ENCODE results near the gene DPF3. TPM values are rescaled to one million over a fixed set of nuclear protein-coding genes. Genes with fewer than 3 reads are reported as not detected.
A peak's percentile ranks its signal among the peaks of the same experiment; 100 is the strongest.

The DPF3 gene
- polyA plus RNA-seq, 2 of the 4 experiments (the other 2 are of a cell fraction): 0.05 to 0.09 TPM

GRCh38 chr14:72591391-72591790 lies 302.5 kb downstream of the DPF3 start:
- Histone ChIP-seq H3K4me1 (0 out of 3 replicates have a peak, but pooled peaks cover 4% of the 10 kb centered on the region), H3K27ac (no peak overlapping the region), H3K9me3 (no peaks in the 10 kb centered on the region; the same call in 2 of the 3 replicates), H3K4me3 (no peak overlapping the region), H3K4me2 (no peak overlapping the region)
- POLR2A ChIA-PET: no interaction called here
- FAIRE-seq: no peak
- no peak for ATAC-seq
- no peak for TF ChIP-seq HDAC2 (IDR thresholded peaks at IDR 0.05)
- TF ChIP-seq JUNB (IDR thresholded peaks at IDR 0.05): no peak
- TF ChIP-seq NR3C1 (IDR thresholded peaks at IDR 0.05): no peak
- no peak for TF ChIP-seq CHD2 (IDR thresholded peaks at IDR 0.05; ENCODE audit: low read length, partially characterized antibody)
- TF ChIP-seq REST (IDR thresholded peaks at IDR 0.05): no peak
- no peak for TF ChIP-seq NPAS2 (CRISPR knock-in tag; IDR thresholded peaks at IDR 0.05; ENCODE audit: borderline replicate concordance)
- TF ChIP-seq, protein P1, sequence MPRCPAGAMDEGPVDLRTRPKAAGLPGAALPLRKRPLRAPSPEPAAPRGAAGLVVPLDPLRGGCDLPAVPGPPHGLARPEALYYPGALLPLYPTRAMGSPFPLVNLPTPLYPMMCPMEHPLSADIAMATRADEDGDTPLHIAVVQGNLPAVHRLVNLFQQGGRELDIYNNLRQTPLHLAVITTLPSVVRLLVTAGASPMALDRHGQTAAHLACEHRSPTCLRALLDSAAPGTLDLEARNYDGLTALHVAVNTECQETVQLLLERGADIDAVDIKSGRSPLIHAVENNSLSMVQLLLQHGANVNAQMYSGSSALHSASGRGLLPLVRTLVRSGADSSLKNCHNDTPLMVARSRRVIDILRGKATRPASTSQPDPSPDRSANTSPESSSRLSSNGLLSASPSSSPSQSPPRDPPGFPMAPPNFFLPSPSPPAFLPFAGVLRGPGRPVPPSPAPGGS (IDR thresholded peaks at IDR 0.05): no peak
- TF ChIP-seq ZSCAN20 (CRISPR knock-in tag; IDR thresholded peaks at IDR 0.05): no peak
- TF ChIP-seq, protein P2, sequence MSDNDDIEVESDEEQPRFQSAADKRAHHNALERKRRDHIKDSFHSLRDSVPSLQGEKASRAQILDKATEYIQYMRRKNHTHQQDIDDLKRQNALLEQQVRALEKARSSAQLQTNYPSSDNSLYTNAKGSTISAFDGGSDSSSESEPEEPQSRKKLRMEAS (IDR thresholded peaks at IDR 0.05): no peak
- TF ChIP-seq HOXA7 (CRISPR knock-in tag; IDR thresholded peaks at IDR 0.05): no peak
- TF ChIP-seq HEYL (CRISPR knock-in tag; IDR thresholded peaks at IDR 0.05): no peak
- TF ChIP-seq POLR2AphosphoS2 (conservative IDR thresholded peaks at IDR 0.05; ENCODE audit: low read length): no peak
- TF ChIP-seq SMC3 (IDR thresholded peaks at IDR 0.05): no peak
- TF ChIP-seq CBX8 (IDR thresholded peaks at IDR 0.05): no peak
- TF ChIP-seq SREBF2 (IDR thresholded peaks at IDR 0.05): no peak
- TF ChIP-seq EHF (CRISPR knock-in tag; IDR thresholded peaks at IDR 0.05): no peak
- TF ChIP-seq ZFP36 (IDR thresholded peaks at IDR 0.05; ENCODE audit: borderline replicate concordance, partially characterized antibody): no peak
- TF ChIP-seq ZC3H11A (IDR thresholded peaks at IDR 0.05): no peak
- no peak for TF ChIP-seq FOSL2 (IDR thresholded peaks at IDR 0.05)
- no peak for TF ChIP-seq FOSL2 (CRISPR knock-in tag; IDR thresholded peaks at IDR 0.05)
- CTCF ChIA-PET: no interaction called here
- no peak for DNase-seq (ENCODE audit: low read depth in 1 of 2, low spot score in 1 of 2)
- 47% methylated on average over 4 of the region's 4 CpGs for WGBS (ENCODE audit: missing lambda C conversion rate)

GRCh38 chr14:72590577-72590976 lies 303.3 kb downstream of the DPF3 start:
- no peak overlapping the region for H3K4me3 ChIP-seq
- DNase-seq (ENCODE audit: low read depth in 1 of 2, low spot score in 1 of 2) (no peak), FAIRE-seq (no peak), ATAC-seq (no peak)
- POLR2A ChIA-PET: no interaction called here
- no peaks in the 10 kb centered on the region; the same call in 2 of the 3 replicates for H3K9me3 ChIP-seq
- CTCF ChIA-PET: no interaction called here
- TF ChIP-seq CHD2 (IDR thresholded peaks at IDR 0.05; ENCODE audit: low read length, partially characterized antibody) (no peak), ESRRA (IDR thresholded peaks at IDR 0.05; ENCODE audit: borderline replicate concordance, low read length) (no peak)
- no peak overlapping the region for H3K27ac ChIP-seq
- H3K4me1 ChIP-seq: 0 out of 3 replicates have a peak, but pooled peaks cover 4% of the 10 kb centered on the region
- H3K4me2 ChIP-seq: no peak overlapping the region
- WGBS (ENCODE audit: missing lambda C conversion rate): 45% methylated on average over 7 of the region's 7 CpGs

- no peaks in the 10 kb centered on the region; the same call in 2 of the 3 replicates for H3K9me3 ChIP-seq
- ChIA-PET CTCF (no interaction called here), POLR2A (no interaction called here)
- FAIRE-seq: no peak
- no peak for DNase-seq (ENCODE audit: low read depth in 1 of 2, low spot score in 1 of 2)
- TF ChIP-seq SREBF2 (IDR thresholded peaks at IDR 0.05) (no peak), GATA3 (IDR thresholded peaks at IDR 0.05; ENCODE audit: borderline replicate concordance) (no peak), MAFK (IDR thresholded peaks at IDR 0.05; ENCODE audit: partially characterized antibody) (peak; percentile 60), HOXB13 (CRISPR knock-in tag; IDR thresholded peaks at IDR 0.05; ENCODE audit: low read depth) (no peak), ZNF302 (CRISPR knock-in tag; IDR thresholded peaks at IDR 0.05) (no peak)
- no peak overlapping the region for H3K4me3 ChIP-seq
- no peaks in the 10 kb centered on the region for H3K4me1 ChIP-seq
- H3K4me2 ChIP-seq: no peak overlapping the region
- no peak for ATAC-seq
- H3K27ac ChIP-seq: no peak overlapping the region
Measured at GRCh38 chr14:72589652-72590051, 304.2 kb downstream of the DPF3 start.

Data from A549 (cell line).